IMR-90 (cell line): ENCODE results near the gene ADCY5.

ENCODE experiments used
- CTCF ChIP-seq: conservative IDR thresholded peaks from 2 replicates; pipeline ENCODE4 v1.5.1; 2012; ENCODE audit warnings: mild to moderate bottlenecking, low read depth, low read length, improper control_type of control experiment
- ELK1 ChIP-seq: fragments of 150-350 bp; IDR thresholded peaks from 2 replicates; pipeline ENCODE4 v1.6.1; 2016; ENCODE audit warnings: low read depth, mild to moderate bottlenecking, low read length, moderate library complexity, borderline replicate concordance

GRCh38 chr3:123236902-123237301 lies 212.0 kb downstream of the ADCY5 start:
- TF ChIP-seq CTCF (no peak), ELK1 (no peak)
